Neural cell (in vitro differentiated cells): ENCODE results near the gene SYCE1L.

Experiments
- EP300 ChIP-seq: fragments of 450-650 bp; conservative IDR thresholded peaks from 2 replicates; pipeline ENCODE4 v1.6.1; 2014; ENCODE audit warnings: antibody characterized with exemption, mild to moderate bottlenecking, moderate library complexity; ENCODE audit not compliant: poor library complexity, severe bottlenecking
- EZH2 ChIP-seq: fragments of 200-600, 300-800 bp; shearing (Covaris generic), sonication (generic); IDR thresholded peaks from 2 replicates; pipeline ENCODE4 v1.6.1; 2014; ENCODE audit warnings: antibody characterized with exemption, low read length, borderline replicate concordance, mild to moderate bottlenecking; ENCODE audit not compliant: insufficient read depth, poor library complexity, severe bottlenecking
- POLR2AphosphoS5 ChIP-seq: IDR thresholded peaks from 2 replicates; pipeline ENCODE4 v1.6.1; 2012
- RAD21 ChIP-seq: fragments of 450-650 bp; conservative IDR thresholded peaks from 2 replicates; pipeline ENCODE4 v1.6.1; 2014; ENCODE audit warnings: antibody characterized with exemption, mild to moderate bottlenecking, moderate library complexity
- REST ChIP-seq: IDR thresholded peaks from 2 replicates; pipeline ENCODE4 v1.6.1; 2012; ENCODE audit warnings: borderline replicate concordance
- SMC3 ChIP-seq: fragments of 450-650 bp; conservative IDR thresholded peaks from 2 replicates; pipeline ENCODE4 v1.6.1; 2014; ENCODE audit warnings: antibody characterized with exemption, mild to moderate bottlenecking, moderate library complexity; ENCODE audit not compliant: poor library complexity
- TAF1 ChIP-seq: IDR thresholded peaks from 2 replicates; pipeline ENCODE4 v1.6.1; 2012; ENCODE audit warnings: low read depth
- TF ChIP-seq, protein P1 (sequence below): fragments of 450-650 bp; IDR thresholded peaks from 2 replicates; pipeline ENCODE4 v1.5.1; 2014; ENCODE audit warnings: antibody characterized with exemption, mild to moderate bottlenecking, moderate library complexity; ENCODE audit not compliant: poor library complexity, severe bottlenecking

DNA sequence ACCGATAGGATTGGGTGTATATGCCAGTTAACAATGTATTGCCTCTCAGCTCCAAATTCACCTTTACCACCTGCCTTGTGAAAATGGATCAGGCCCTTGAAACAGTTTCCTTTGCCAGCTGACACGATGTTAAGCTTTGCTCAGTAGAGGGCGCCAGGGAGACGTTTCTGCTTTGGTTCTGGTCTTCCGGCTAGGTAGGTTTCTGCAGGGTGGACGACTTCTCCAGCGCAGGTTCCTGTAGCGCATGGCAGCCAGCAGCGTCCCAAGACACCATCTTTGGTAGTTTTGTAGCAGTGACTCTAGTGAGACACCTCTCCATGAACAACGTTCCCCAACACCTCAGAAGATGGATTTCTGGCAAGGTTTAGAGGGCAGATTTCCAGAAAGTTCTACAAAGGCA, 24.0 kb downstream of the SYCE1L start:
- TF ChIP-seq POLR2AphosphoS5 = no peak
- TF ChIP-seq, protein P1, sequence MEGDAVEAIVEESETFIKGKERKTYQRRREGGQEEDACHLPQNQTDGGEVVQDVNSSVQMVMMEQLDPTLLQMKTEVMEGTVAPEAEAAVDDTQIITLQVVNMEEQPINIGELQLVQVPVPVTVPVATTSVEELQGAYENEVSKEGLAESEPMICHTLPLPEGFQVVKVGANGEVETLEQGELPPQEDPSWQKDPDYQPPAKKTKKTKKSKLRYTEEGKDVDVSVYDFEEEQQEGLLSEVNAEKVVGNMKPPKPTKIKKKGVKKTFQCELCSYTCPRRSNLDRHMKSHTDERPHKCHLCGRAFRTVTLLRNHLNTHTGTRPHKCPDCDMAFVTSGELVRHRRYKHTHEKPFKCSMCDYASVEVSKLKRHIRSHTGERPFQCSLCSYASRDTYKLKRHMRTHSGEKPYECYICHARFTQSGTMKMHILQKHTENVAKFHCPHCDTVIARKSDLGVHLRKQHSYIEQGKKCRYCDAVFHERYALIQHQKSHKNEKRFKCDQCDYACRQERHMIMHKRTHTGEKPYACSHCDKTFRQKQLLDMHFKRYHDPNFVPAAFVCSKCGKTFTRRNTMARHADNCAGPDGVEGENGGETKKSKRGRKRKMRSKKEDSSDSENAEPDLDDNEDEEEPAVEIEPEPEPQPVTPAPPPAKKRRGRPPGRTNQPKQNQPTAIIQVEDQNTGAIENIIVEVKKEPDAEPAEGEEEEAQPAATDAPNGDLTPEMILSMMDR = no peak
- TF ChIP-seq EZH2 = no peak
- TF ChIP-seq EP300 = no peak
- no peak for TF ChIP-seq RAD21
- no peak for TF ChIP-seq TAF1
- no peak for TF ChIP-seq REST
- no peak for TF ChIP-seq SMC3
